Measurements from ENCODE around the gene HSPG2.

GRCh38 chr1:21891081-21891480 lies 46.0 kb downstream of the HSPG2 start:
- TF ChIP-seq POLR2A (IDR thresholded peaks at IDR 0.05; ENCODE audit: low read depth, low read length): no peak
- TF ChIP-seq TAF1 (IDR thresholded peaks at IDR 0.05; ENCODE audit: borderline replicate concordance, low read depth, low read length): no peak
- TF ChIP-seq POLR2AphosphoS5 (IDR thresholded peaks at IDR 0.05; ENCODE audit: low read depth, low read length): no peak
